HepG2 (cell line): ENCODE results near the gene ACTL6A. TPM values are rescaled to one million over a fixed set of nuclear protein-coding genes. Genes with fewer than 3 reads are reported as not detected.

Source experiments
- ATF2 ChIP-seq: sonication (generic); formaldehyde crosslinking; IDR thresholded peaks from 2 replicates; pipeline ENCODE4 v1.4.0; 2020; ENCODE audit warnings: missing genetic modification reagents
- CC2D1A ChIP-seq: sonication (generic); formaldehyde crosslinking; IDR thresholded peaks from 2 replicates; pipeline ENCODE4 v1.8.1; 2023; ENCODE audit warnings: mild to moderate bottlenecking, missing genetic modification reagents
- IKZF4 ChIP-seq: sonication (generic); formaldehyde crosslinking; IDR thresholded peaks from 2 replicates; pipeline ENCODE4 v1.5.1; 2020; ENCODE audit warnings: borderline replicate concordance, mild to moderate bottlenecking, low read depth, missing genetic modification reagents; ENCODE audit errors: not compliant biosample characterization
- LRRFIP1 ChIP-seq: sonication (generic); formaldehyde crosslinking; conservative IDR thresholded peaks from 2 replicates; pipeline ENCODE4 v1.4.0; 2020; ENCODE audit warnings: missing genetic modification reagents
- MED1 ChIP-seq: sonication (generic); formaldehyde crosslinking; IDR thresholded peaks from 2 replicates; pipeline ENCODE4 v1.4.0; 2020; ENCODE audit warnings: missing genetic modification reagents
- MTA3 ChIP-seq: sonication (generic); formaldehyde crosslinking; IDR thresholded peaks from 2 replicates; pipeline ENCODE4 v1.4.0; 2020; ENCODE audit warnings: missing genetic modification reagents
- MXD3 ChIP-seq: IDR thresholded peaks from 2 replicates; pipeline ENCODE4 v1.6.1; 2016; ENCODE audit warnings: mild to moderate bottlenecking, missing biosample characterization, missing genetic modification reagents
- MYC ChIP-seq: sonication (generic); formaldehyde crosslinking; IDR thresholded peaks from 2 replicates; pipeline ENCODE4 v1.9.0; 2021; ENCODE audit warnings: missing genetic modification reagents, borderline replicate concordance
- NR2F6 ChIP-seq, 2 experiments: IDR thresholded peaks; 2 replicates each; pipeline ENCODE4 v1.6.1; 2016; ENCODE audit warnings: antibody characterized with exemption in 1 of 2, mild to moderate bottlenecking in 1 of 2
- TARDBP ChIP-seq: sonication (generic); formaldehyde crosslinking; IDR thresholded peaks from 2 replicates; pipeline ENCODE4 v1.8.0; 2022; ENCODE audit warnings: mild to moderate bottlenecking, missing genetic modification reagents
- TERF1 ChIP-seq: sonication (generic); formaldehyde crosslinking; IDR thresholded peaks from 2 replicates; pipeline ENCODE4 v1.8.0; 2022; ENCODE audit warnings: mild to moderate bottlenecking, missing genetic modification reagents, moderate library complexity
- ZBTB2 ChIP-seq: sonication (generic); formaldehyde crosslinking; IDR thresholded peaks from 2 replicates; pipeline ENCODE4 v1.8.0; 2022; ENCODE audit warnings: low read depth, missing genetic modification reagents
- ZEB1 ChIP-seq: IDR thresholded peaks from 2 replicates; pipeline ENCODE4 v1.6.1; 2012; ENCODE audit warnings: mild to moderate bottlenecking, low read depth, inconsistent platforms; ENCODE audit not compliant: insufficient replicate concordance
- ZFP41 ChIP-seq: sonication (generic); formaldehyde crosslinking; IDR thresholded peaks from 2 replicates; pipeline ENCODE4 v1.4.0; 2020; ENCODE audit warnings: mild to moderate bottlenecking, missing genetic modification reagents, borderline replicate concordance
- ZNF3 ChIP-seq: IDR thresholded peaks from 2 replicates; pipeline ENCODE4 v1.7.0; 2017; ENCODE audit warnings: inconsistent platforms
- ZNF512 ChIP-seq: sonication (generic); formaldehyde crosslinking; IDR thresholded peaks from 2 replicates; pipeline ENCODE4 v1.4.0; 2020; ENCODE audit warnings: mild to moderate bottlenecking, missing genetic modification reagents
- ZNF639 ChIP-seq: conservative IDR thresholded peaks from 2 replicates; pipeline ENCODE4 v1.6.1; 2018; ENCODE audit warnings: missing genetic modification reagents
- ZNF737 ChIP-seq: sonication (generic); formaldehyde crosslinking; IDR thresholded peaks from 2 replicates; pipeline ENCODE4 v1.5.0; 2020; ENCODE audit warnings: missing genetic modification reagents, mild to moderate bottlenecking, borderline replicate concordance
- polyA plus RNA-seq, 8 experiments: library from polyadenylated mRNA; depleted of rRNA in 3 of 8; stranded (reverse) in 7 of 8; unstranded in 1 of 8; fragments of >200 nt; fragmentation: Illumina TruSeq in 4 of 8; extraction: Trizol in 4 of 8; gene quantifications; 2 replicates each; pipeline versions ENCODE4 v1.2.1 to v1.2.3, GENCODE V29; 2011 to 2016; ENCODE audit warnings: low read depth in 4 of 8, missing spikeins in 1 of 8, mixed read lengths in 1 of 8; ENCODE audit not compliant: insufficient read depth in 1 of 8
- total RNA-seq, 5 experiments: library from RNA; depleted of rRNA; stranded (reverse); fragments of >200 nt; fragmentation: Illumina TruSeq; extraction: Trizol; gene quantifications; 2 replicates each; pipeline ENCODE4 v1.2.3, GENCODE V29; 2016; ENCODE audit warnings: low read depth in 1 of 5

Gene ACTL6A
- total and polyA plus RNA-seq, 2 of the 13 experiments (the other 11 are each of a cell fraction or from before 2014, with no cell fraction given) = 58.1 to 84.1 TPM

- TF ChIP-seq MTA3 (CRISPR knock-in tag) (no peak), CC2D1A (CRISPR knock-in tag) (no peak), ZNF512 (CRISPR knock-in tag) (no peak), ZEB1 (no peak), ZNF737 (CRISPR knock-in tag) (no peak), LRRFIP1 (no peak), ZNF3 (CRISPR knock-in tag) (no peak), MXD3 (CRISPR knock-in tag) (no peak), NR2F6 (IDR thresholded peaks at IDR 0.05) (no peak), NR2F6 (CRISPR knock-in tag; IDR thresholded peaks at IDR 0.05) (0 out of 2 replicates have a peak, but pooled peaks have one; percentile 23), ATF2 (CRISPR knock-in tag) (peak; percentile 84), ZNF639 (CRISPR knock-in tag) (no peak), MED1 (CRISPR knock-in tag) (peak; percentile 43; the same call in 1 of the 2 replicates), TERF1 (CRISPR knock-in tag) (0 out of 2 replicates have a peak, but pooled peaks have one; percentile 24), ZBTB2 (CRISPR knock-in tag) (no peak), IKZF4 (CRISPR knock-in tag) (no peak), ZFP41 (CRISPR knock-in tag) (no peak), TARDBP (CRISPR knock-in tag) (no peak), MYC (no peak; the same call in 1 of the 2 replicates)
These were observed 41.8 kb downstream of the ACTL6A start, which contains the start of the genes MRPL47 and NDUFB5 (continued) for GRCh38 chr3:179604321-179605078.
